Endothelial cell of hepatic sinusoid (primary cell): ENCODE data around the gene PLEKHA1.

Experiments used
- in situ Hi-C: cut with HindIII; loops from 2 replicates; pipeline ENCODE4 v1.10.0; 2017; ENCODE audit warnings: low sequenced_read_pairs

The PLEKHA1 gene

GRCh38 chr10:122420624-122421007, 46.1 kb downstream of the PLEKHA1 start:
- in situ Hi-C loops: no loop called here

GRCh38 chr10:122421054-122421625, 46.6 kb downstream of the PLEKHA1 start:
- in situ Hi-C loops: no loop called here

- in situ Hi-C loops: no loop called here
Observed at GRCh38 chr10:122421742-122422141, 47.2 kb downstream of the PLEKHA1 start.

GRCh38 chr10:122422266-122422989, 47.9 kb downstream of the PLEKHA1 start:
- in situ Hi-C loops: no loop called here

- in situ Hi-C loops: no loop called here
Observed at GRCh38 chr10:122424059-122424458, 49.6 kb downstream of the PLEKHA1 start.

- in situ Hi-C loops: no loop called here
Observed at GRCh38 chr10:122426829-122427228, 52.3 kb downstream of the PLEKHA1 start.

GRCh38 chr10:122427280-122427679, 52.8 kb downstream of the PLEKHA1 start:
- in situ Hi-C loops: no loop called here

GRCh38 chr10:122435212-122435827, 60.8 kb downstream of the PLEKHA1 start:
- in situ Hi-C loops: no loop called here

GRCh38 chr10:122441961-122442360, 67.5 kb downstream of the PLEKHA1 start:
- in situ Hi-C loops: no loop called here

GRCh38 chr10:122445469-122445868, 71.0 kb downstream of the PLEKHA1 start:
- in situ Hi-C loops: no loop called here

- in situ Hi-C loops: no loop called here
Observed at GRCh38 chr10:122445904-122446303, 71.4 kb downstream of the PLEKHA1 start.

- in situ Hi-C loops: no loop called here
Observed at GRCh38 chr10:122446668-122447423, 72.3 kb downstream of the PLEKHA1 start.

GRCh38 chr10:122448600-122448999, 74.1 kb downstream of the PLEKHA1 start:
- in situ Hi-C loops: no loop called here

- in situ Hi-C loops: no loop called here
Observed at GRCh38 chr10:122449153-122449552, 74.6 kb downstream of the PLEKHA1 start.

GRCh38 chr10:122450353-122450990, 76.0 kb downstream of the PLEKHA1 start:
- in situ Hi-C loops: no loop called here

- in situ Hi-C loops: no loop called here
Observed at GRCh38 chr10:122454071-122454470, 79.6 kb downstream of the PLEKHA1 start.

GRCh38 chr10:122454603-122455080, 80.1 kb downstream of the PLEKHA1 start, which contains the start of gene ARMS2:
Gene ARMS2, plus strand, starts transcription at chr10:122454653. Its CDS starts 75 bp downstream, at chr10:122454728.
- in situ Hi-C loops: no loop called here

GRCh38 chr10:122455376-122456079, 81.0 kb downstream of the PLEKHA1 start:
- in situ Hi-C loops: no loop called here

GRCh38 chr10:122457934-122458333, 83.4 kb downstream of the PLEKHA1 start:
- in situ Hi-C loops: no loop called here

- in situ Hi-C loops: no loop called here
Observed at GRCh38 chr10:122458693-122459092, 84.2 kb downstream of the PLEKHA1 start.
